Measurements from ENCODE around the gene CASTOR2. TPM values are rescaled to one million over a fixed set of nuclear protein-coding genes. Genes with fewer than 3 reads are reported as not detected.
"Not testable (repeated sequence)": the region's sequence is repeated elsewhere in the genome, so short reads cannot be mapped to it uniquely, and the experiment has no call there.

Gene CASTOR2
- total RNA-seq, 1 experiment from 2014 or later = 26.5 TPM

DNA sequence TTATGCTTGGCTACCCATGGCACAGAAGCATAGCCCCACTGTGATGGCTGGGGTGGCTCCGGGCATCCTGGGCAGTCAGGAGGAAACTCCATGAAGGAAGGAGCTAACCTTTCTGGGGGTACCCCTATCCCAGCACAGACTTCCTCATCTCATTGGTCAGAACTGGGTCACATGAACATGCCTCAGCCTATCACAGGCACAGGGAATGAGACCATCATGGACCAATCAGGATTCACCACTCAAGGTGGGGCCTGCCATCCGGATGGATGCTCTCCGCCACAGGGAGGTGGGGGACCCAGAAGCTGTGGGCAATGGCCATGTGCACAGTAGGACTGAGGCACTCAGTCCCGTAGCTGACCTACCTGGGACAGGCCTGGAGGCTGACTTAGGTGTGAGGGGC lies 6.9 kb downstream of the CASTOR2 start:
- H3K36me3 Mint-ChIP-seq (ENCODE audit: insufficient read depth in 1 of 3, low read depth in 3 of 3); H3K4me3 Mint-ChIP-seq; H3K4me1 Mint-ChIP-seq; H2AK5ac ChIP-seq (ENCODE audit: insufficient read length, low read length); H3K9me3 ChIP-seq (ENCODE audit: control insufficient read depth, low read depth, low read length); H3K23ac ChIP-seq (ENCODE audit: insufficient read length, low read depth, low read length); H3K27ac ChIP-seq (ENCODE audit: insufficient read length, low read depth, low read length); H3T11ph ChIP-seq (ENCODE audit: low read length); H3K27me3 ChIP-seq (ENCODE audit: insufficient read depth, low read length); H4K91ac ChIP-seq (ENCODE audit: insufficient read length, low read depth, low read length); H2BK12ac ChIP-seq (ENCODE audit: insufficient read length, low read depth, low read length); H4K20me1 ChIP-seq (ENCODE audit: control insufficient read depth, insufficient read depth, insufficient read length); H3K79me1 ChIP-seq (ENCODE audit: insufficient read depth, low read depth, low read length, poor library complexity, severe bottlenecking); H3K9me3 Mint-ChIP-seq; H3K27ac Mint-ChIP-seq; H2BK20ac ChIP-seq (ENCODE audit: low read depth, low read length, poor library complexity, severe bottlenecking); DNase-seq; H2AFZ ChIP-seq (ENCODE audit: low read length); H2BK5ac ChIP-seq (ENCODE audit: insufficient read length, low read length); H3K18ac ChIP-seq (ENCODE audit: insufficient read length, low read depth, low read length); H3K23me2 ChIP-seq (ENCODE audit: insufficient read length, low read depth, low read length, poor library complexity, severe bottlenecking); H3K56ac ChIP-seq (ENCODE audit: insufficient read length, low read depth, low read length); H4K5ac ChIP-seq (ENCODE audit: insufficient read length, low read depth, low read length); H2BK15ac ChIP-seq (ENCODE audit: low read depth, low read length); H3K27me3 Mint-ChIP-seq (ENCODE audit: low read depth); H2BK120ac ChIP-seq (ENCODE audit: low read depth, low read length, poor library complexity, severe bottlenecking); H3K14ac ChIP-seq (ENCODE audit: insufficient read depth, low read length); H3K4ac ChIP-seq (ENCODE audit: low read depth, low read length); H3K9ac ChIP-seq (ENCODE audit: extremely low read depth, insufficient read length, low read length); H3K79me2 ChIP-seq (ENCODE audit: insufficient read depth, low read length); H4K8ac ChIP-seq (replicated peaks; ENCODE audit: insufficient read length, low read depth, low read length); H3K4me1 ChIP-seq (ENCODE audit: insufficient read depth, low read length); H3K4me2 ChIP-seq (ENCODE audit: insufficient read depth, insufficient read length, low read length): not testable (repeated sequence)
- WGBS (ENCODE audit: extremely low coverage, insufficient read length, low lambda C conversion rate) = no CpG with 5 or more reads among the region's 4 CpGs

DNA sequence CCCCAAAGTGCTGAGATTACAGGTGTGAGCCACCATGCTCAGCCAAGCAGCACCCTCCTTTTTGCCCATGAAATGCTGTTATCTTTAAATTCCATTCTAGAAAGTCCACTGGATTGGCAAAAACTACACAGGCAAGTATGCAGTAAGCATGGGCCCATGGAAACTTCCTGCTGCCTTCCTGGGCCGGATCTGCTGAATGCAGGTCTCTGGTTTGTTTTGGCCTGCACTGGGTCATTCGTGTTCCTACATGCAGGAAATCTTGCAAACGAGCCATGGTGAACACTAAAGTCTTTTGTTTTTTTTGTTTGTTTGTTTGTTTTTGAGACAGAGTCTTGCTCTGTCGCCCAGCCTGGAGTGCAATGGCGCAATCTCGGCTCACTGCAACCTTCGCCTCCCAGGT lies 7.9 kb downstream of the CASTOR2 start:
- H3K4me1 Mint-ChIP-seq; H2AFZ ChIP-seq (ENCODE audit: low read length): not testable (repeated sequence)

More for the DNA sequence above, 7.9 kb downstream of the CASTOR2 start:
- not testable (repeated sequence) for DNase-seq; H2BK20ac ChIP-seq (ENCODE audit: low read depth, low read length, poor library complexity, severe bottlenecking); H3K27me3 ChIP-seq (ENCODE audit: insufficient read depth, low read length); H4K5ac ChIP-seq (ENCODE audit: insufficient read length, low read depth, low read length); H2BK120ac ChIP-seq (ENCODE audit: low read depth, low read length, poor library complexity, severe bottlenecking); H3K9me3 Mint-ChIP-seq; H3K23me2 ChIP-seq (ENCODE audit: insufficient read length, low read depth, low read length, poor library complexity, severe bottlenecking); H3K9me3 ChIP-seq (ENCODE audit: control insufficient read depth, low read depth, low read length); H3K9ac ChIP-seq (ENCODE audit: extremely low read depth, insufficient read length, low read length); H3K79me2 ChIP-seq (ENCODE audit: insufficient read depth, low read length); H3K4me2 ChIP-seq (ENCODE audit: insufficient read depth, insufficient read length, low read length); H3K4me3 Mint-ChIP-seq; H3K27ac ChIP-seq (ENCODE audit: insufficient read length, low read depth, low read length); H4K20me1 ChIP-seq (ENCODE audit: control insufficient read depth, insufficient read depth, insufficient read length); H3T11ph ChIP-seq (ENCODE audit: low read length); H2BK15ac ChIP-seq (ENCODE audit: low read depth, low read length); H3K4me1 ChIP-seq (ENCODE audit: insufficient read depth, low read length); H3K27me3 Mint-ChIP-seq (ENCODE audit: low read depth); H2BK5ac ChIP-seq (ENCODE audit: insufficient read length, low read length); H3K23ac ChIP-seq (ENCODE audit: insufficient read length, low read depth, low read length); H3K27ac Mint-ChIP-seq; H3K14ac ChIP-seq (ENCODE audit: insufficient read depth, low read length); H3K56ac ChIP-seq (ENCODE audit: insufficient read length, low read depth, low read length); H4K8ac ChIP-seq (replicated peaks; ENCODE audit: insufficient read length, low read depth, low read length); H3K4ac ChIP-seq (ENCODE audit: low read depth, low read length); H2AK5ac ChIP-seq (ENCODE audit: insufficient read length, low read length); H2BK12ac ChIP-seq (ENCODE audit: insufficient read length, low read depth, low read length); H3K79me1 ChIP-seq (ENCODE audit: insufficient read depth, low read depth, low read length, poor library complexity, severe bottlenecking); H3K18ac ChIP-seq (ENCODE audit: insufficient read length, low read depth, low read length); H4K91ac ChIP-seq (ENCODE audit: insufficient read length, low read depth, low read length); H3K36me3 Mint-ChIP-seq (ENCODE audit: insufficient read depth in 1 of 3, low read depth in 3 of 3)
- no CpG with 5 or more reads among the region's 7 CpGs for WGBS (ENCODE audit: extremely low coverage, insufficient read length, low lambda C conversion rate)

Measured in H9 (cell line).